ENCODE measurements around the gene CASP7.

GRCh38 chr10:113732966-113733365 is 53.3 kb downstream of the CASP7 start:
- TF ChIP-seq POLR2AphosphoS5 (IDR thresholded peaks at IDR 0.05; ENCODE audit: low read depth, low read length) (no peak), POLR2A (IDR thresholded peaks at IDR 0.05; ENCODE audit: low read depth, low read length) (no peak), TAF1 (IDR thresholded peaks at IDR 0.05; ENCODE audit: borderline replicate concordance, low read depth, low read length) (no peak)
